C4-2B (cell line): ENCODE results near the gene DOCK3.

Experiments used
- CTCF ChIP-seq: fragments of 450-650 bp; conservative IDR thresholded peaks from 2 replicates; pipeline ENCODE4 v1.5.1; 2017; ENCODE audit warnings: mild to moderate bottlenecking
- ZFX ChIP-seq: fragments of 450-650 bp; IDR thresholded peaks from 2 replicates; pipeline ENCODE4 v1.6.1; 2017

- no peak for TF ChIP-seq CTCF
- TF ChIP-seq ZFX, result no peak
These were observed 448.2 kb downstream of the DOCK3 start for GRCh38 chr3:51122944-51123343.
